ENCODE measurements around the gene AP1M1.

- TF ChIP-seq POLR2A (IDR thresholded peaks at IDR 0.05) (no peak), CTCF (IDR thresholded peaks at IDR 0.05 in 4 of 5, conservative IDR thresholded peaks at IDR 0.05 in 1 of 5) (no peak)
Measured at GRCh38 chr19:16233836-16234551, 36.3 kb downstream of the AP1M1 start.

All from gastrocnemius medialis (tissue), 4 donors.